ENCODE measurements around the gene MAP3K12. TPM values are rescaled to one million over a fixed set of nuclear protein-coding genes. Genes with fewer than 3 reads are reported as not detected.

MAP3K12 gene
- total and polyA plus RNA-seq, 2 donors (not counting 1 experiment from before 2014, with no cell fraction given) = 31.6 to 40.8 TPM

DNA sequence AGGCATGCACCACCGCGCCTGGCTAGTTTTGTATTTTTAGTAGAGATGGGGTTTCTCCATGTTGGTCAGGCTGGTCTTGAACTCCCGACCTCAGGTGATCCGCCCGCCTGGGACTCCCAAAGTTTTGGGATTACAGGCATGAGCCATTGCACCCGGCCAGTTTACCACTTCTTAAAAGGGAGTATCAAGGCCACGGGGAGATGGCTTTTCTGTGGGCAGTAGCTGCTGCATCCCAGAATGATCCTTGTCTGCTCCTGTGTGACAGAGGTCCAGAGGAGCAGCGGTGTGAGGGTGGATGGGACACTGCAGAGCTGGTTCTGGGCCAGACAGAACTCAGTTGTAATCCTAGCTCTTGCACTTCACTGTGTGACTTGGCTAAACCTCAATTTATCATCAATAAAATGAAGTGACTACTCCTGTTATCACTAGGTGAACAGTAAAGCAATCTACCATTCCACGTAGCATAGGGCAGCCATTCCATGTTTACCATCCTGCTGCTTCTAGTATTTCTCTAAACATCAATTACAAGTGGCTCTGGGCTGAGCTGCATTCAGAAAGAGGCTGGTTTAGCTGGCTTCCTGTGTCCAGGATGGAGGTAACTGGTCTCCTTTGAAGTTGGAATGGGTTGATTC, 11.0 kb upstream of the MAP3K12 start:
- Histone ChIP-seq H3K4me3 (replicated peaks in 1 of 4; ENCODE audit: control extremely low read depth in 1 of 4, insufficient read depth in 1 of 4, low read depth in 3 of 4, low read length in 4 of 4) (no peak overlapping the region), H2AFZ (ENCODE audit: low read length) (no peak overlapping the region), H3K27me3 (ENCODE audit: control insufficient read depth, insufficient read depth, low read length) (no peaks in the 10 kb centered on the region), H3K4me1 (ENCODE audit: control insufficient read depth, extremely low read depth, insufficient read depth, low read length) (peaks cover 8% of the 10 kb centered on the region), H3K79me2 (ENCODE audit: control insufficient read depth, insufficient read depth, low read length) (no peaks in the 10 kb centered on the region), H3K9me3 (ENCODE audit: control insufficient read depth, insufficient read depth, low read depth, low read length) (no peaks in the 10 kb centered on the region), H4K20me1 (ENCODE audit: control insufficient read depth, extremely low read depth, insufficient read depth, low read length) (no peaks in the 10 kb centered on the region), H3K9ac (ENCODE audit: insufficient read depth, low read length) (no peak overlapping the region), H3K4me2 (ENCODE audit: extremely low read depth, insufficient read depth, low read length) (no peak overlapping the region), H3K27ac (ENCODE audit: insufficient read depth, low read length) (no peak overlapping the region), H3K36me3 (ENCODE audit: control insufficient read depth, insufficient read depth, low read length) (peaks cover 16% of the 10 kb centered on the region)
- TF ChIP-seq EZH2 (IDR thresholded peaks at IDR 0.05; ENCODE audit: low read length, missing control alignments) = no peak
- TF ChIP-seq, protein P1, sequence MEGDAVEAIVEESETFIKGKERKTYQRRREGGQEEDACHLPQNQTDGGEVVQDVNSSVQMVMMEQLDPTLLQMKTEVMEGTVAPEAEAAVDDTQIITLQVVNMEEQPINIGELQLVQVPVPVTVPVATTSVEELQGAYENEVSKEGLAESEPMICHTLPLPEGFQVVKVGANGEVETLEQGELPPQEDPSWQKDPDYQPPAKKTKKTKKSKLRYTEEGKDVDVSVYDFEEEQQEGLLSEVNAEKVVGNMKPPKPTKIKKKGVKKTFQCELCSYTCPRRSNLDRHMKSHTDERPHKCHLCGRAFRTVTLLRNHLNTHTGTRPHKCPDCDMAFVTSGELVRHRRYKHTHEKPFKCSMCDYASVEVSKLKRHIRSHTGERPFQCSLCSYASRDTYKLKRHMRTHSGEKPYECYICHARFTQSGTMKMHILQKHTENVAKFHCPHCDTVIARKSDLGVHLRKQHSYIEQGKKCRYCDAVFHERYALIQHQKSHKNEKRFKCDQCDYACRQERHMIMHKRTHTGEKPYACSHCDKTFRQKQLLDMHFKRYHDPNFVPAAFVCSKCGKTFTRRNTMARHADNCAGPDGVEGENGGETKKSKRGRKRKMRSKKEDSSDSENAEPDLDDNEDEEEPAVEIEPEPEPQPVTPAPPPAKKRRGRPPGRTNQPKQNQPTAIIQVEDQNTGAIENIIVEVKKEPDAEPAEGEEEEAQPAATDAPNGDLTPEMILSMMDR (conservative IDR thresholded peaks at IDR 0.05 in 1 of 2, IDR thresholded peaks at IDR 0.05 in 1 of 2; ENCODE audit: low read depth in 1 of 2, low read length in 2 of 2) = no peak
- no peak for DNase-seq (ENCODE audit: low read depth in 2 of 2)

DNA sequence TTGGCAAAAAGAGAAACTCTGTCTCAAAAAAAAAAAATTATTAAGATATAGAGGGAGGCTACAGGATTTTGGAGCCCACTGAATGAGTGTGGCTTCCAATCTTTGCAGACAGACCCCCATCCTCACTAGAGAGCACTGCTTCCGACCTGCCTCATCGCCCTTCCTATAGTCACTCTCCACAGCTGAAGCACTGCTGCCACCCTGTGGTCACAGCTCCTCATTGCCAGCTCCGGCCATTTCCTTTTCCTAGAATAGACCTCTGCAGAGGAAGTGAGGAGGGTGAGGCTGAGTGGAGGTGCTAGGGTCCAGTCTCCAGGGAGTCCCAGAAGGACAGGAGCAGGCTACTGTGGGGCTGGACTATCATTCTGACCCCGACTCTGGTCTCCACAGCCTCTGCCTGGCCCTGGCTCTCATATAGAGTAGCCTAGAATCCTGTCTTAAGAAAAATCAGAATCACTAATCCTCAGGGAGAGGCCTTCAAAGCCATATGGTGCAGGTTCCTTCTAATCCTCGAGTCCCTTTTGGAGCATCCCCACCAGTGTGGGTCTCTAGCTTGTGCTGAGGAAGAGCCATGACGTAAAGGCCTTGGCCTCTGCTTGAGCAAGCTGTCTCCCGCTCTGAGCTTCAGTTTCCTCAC, 9.4 kb upstream of the MAP3K12 start:
- peaks cover 3% of the 10 kb centered on the region for H3K79me2 ChIP-seq (ENCODE audit: control insufficient read depth, insufficient read depth, low read length)
- H4K20me1 ChIP-seq (ENCODE audit: control insufficient read depth, extremely low read depth, insufficient read depth, low read length) = no peaks in the 10 kb centered on the region
- no peak for TF ChIP-seq EZH2 (IDR thresholded peaks at IDR 0.05; ENCODE audit: low read length, missing control alignments)
- TF ChIP-seq, protein P1 (conservative IDR thresholded peaks at IDR 0.05 in 1 of 2, IDR thresholded peaks at IDR 0.05 in 1 of 2; ENCODE audit: low read depth in 1 of 2, low read length in 2 of 2) = peak; percentile 90 to 94
- no peaks in the 10 kb centered on the region for H3K27me3 ChIP-seq (ENCODE audit: control insufficient read depth, insufficient read depth, low read length)
- DNase-seq (ENCODE audit: low read depth in 2 of 2) = peak; percentile 55 to 70
- no peaks in the 10 kb centered on the region for H3K9me3 ChIP-seq (ENCODE audit: control insufficient read depth, insufficient read depth, low read depth, low read length)
- peaks cover 10% of the 10 kb centered on the region for H3K4me1 ChIP-seq (ENCODE audit: control insufficient read depth, extremely low read depth, insufficient read depth, low read length)
- H3K4me2 ChIP-seq (ENCODE audit: extremely low read depth, insufficient read depth, low read length) = no peak overlapping the region
- no peak overlapping the region for H3K4me3 ChIP-seq (replicated peaks in 1 of 4; ENCODE audit: control extremely low read depth in 1 of 4, insufficient read depth in 1 of 4, low read depth in 3 of 4, low read length in 4 of 4)
- H2AFZ ChIP-seq (ENCODE audit: low read length) = no peak overlapping the region
- peaks cover 20% of the 10 kb centered on the region for H3K36me3 ChIP-seq (ENCODE audit: control insufficient read depth, insufficient read depth, low read length)
- H3K27ac ChIP-seq (ENCODE audit: insufficient read depth, low read length) = no peak overlapping the region
- no peak overlapping the region for H3K9ac ChIP-seq (ENCODE audit: insufficient read depth, low read length)

- peaks cover 7% of the 10 kb centered on the region for H3K79me2 ChIP-seq (ENCODE audit: control insufficient read depth, insufficient read depth, low read length)
- no peak overlapping the region for H3K27ac ChIP-seq (ENCODE audit: insufficient read depth, low read length)
- H3K27me3 ChIP-seq (ENCODE audit: control insufficient read depth, insufficient read depth, low read length) = no peaks in the 10 kb centered on the region
- DNase-seq (ENCODE audit: low read depth in 2 of 2) = no peak
- peaks cover 10% of the 10 kb centered on the region for H3K4me1 ChIP-seq (ENCODE audit: control insufficient read depth, extremely low read depth, insufficient read depth, low read length)
- H3K36me3 ChIP-seq (ENCODE audit: control insufficient read depth, insufficient read depth, low read length) = peaks cover 22% of the 10 kb centered on the region
- no peak overlapping the region for H3K4me3 ChIP-seq (replicated peaks in 1 of 4; ENCODE audit: control extremely low read depth in 1 of 4, insufficient read depth in 1 of 4, low read depth in 3 of 4, low read length in 4 of 4)
- no peak for TF ChIP-seq EZH2 (IDR thresholded peaks at IDR 0.05; ENCODE audit: low read length, missing control alignments)
- TF ChIP-seq, protein P1 (conservative IDR thresholded peaks at IDR 0.05 in 1 of 2, IDR thresholded peaks at IDR 0.05 in 1 of 2; ENCODE audit: low read depth in 1 of 2, low read length in 2 of 2) = no peak
- H3K9ac ChIP-seq (ENCODE audit: insufficient read depth, low read length) = no peak overlapping the region
- H3K9me3 ChIP-seq (ENCODE audit: control insufficient read depth, insufficient read depth, low read depth, low read length) = no peaks in the 10 kb centered on the region
- H4K20me1 ChIP-seq (ENCODE audit: control insufficient read depth, extremely low read depth, insufficient read depth, low read length) = no peaks in the 10 kb centered on the region
- no peak overlapping the region for H2AFZ ChIP-seq (ENCODE audit: low read length)
- H3K4me2 ChIP-seq (ENCODE audit: extremely low read depth, insufficient read depth, low read length) = no peak overlapping the region
These were observed 8.3 kb upstream of the MAP3K12 start for GRCh38 chr12:53507603-53507885.

All from fibroblast of lung (primary cell).